ENCODE results near the gene SMAD1. TPM values are rescaled to one million over a fixed set of nuclear protein-coding genes. Genes with fewer than 3 reads are reported as not detected.

Gene SMAD1
- total RNA-seq, 1 donor from 2014 or later = 57.5 TPM

- TF ChIP-seq CTCF (IDR thresholded peaks at IDR 0.05; ENCODE audit: partially characterized antibody, unreplicated experiment) = no peak
- Mint-ChIP-seq H3K9me3 (ENCODE audit: unreplicated experiment) (no peaks in the 10 kb centered on the region), H3K36me3 (ENCODE audit: unreplicated experiment) (no peaks in the 10 kb centered on the region), H3K27ac (ENCODE audit: unreplicated experiment) (no peak overlapping the region), H3K27me3 (ENCODE audit: unreplicated experiment) (no peaks in the 10 kb centered on the region), H3K4me1 (ENCODE audit: low read depth, unreplicated experiment) (peaks cover 6% of the 10 kb centered on the region), H3K4me3 (ENCODE audit: unreplicated experiment) (no peak overlapping the region)
- DNase-seq = no peak
Observed at GRCh38 chr4:145523117-145523516, 41.5 kb downstream of the SMAD1 start.

GRCh38 chr4:145524552-145524951 lies 42.9 kb downstream of the SMAD1 start:
- Mint-ChIP-seq H3K4me3 (ENCODE audit: unreplicated experiment) (no peak overlapping the region), H3K27me3 (ENCODE audit: unreplicated experiment) (no peaks in the 10 kb centered on the region), H3K9me3 (ENCODE audit: unreplicated experiment) (no peaks in the 10 kb centered on the region), H3K36me3 (ENCODE audit: unreplicated experiment) (no peaks in the 10 kb centered on the region), H3K4me1 (ENCODE audit: low read depth, unreplicated experiment) (peaks cover 6% of the 10 kb centered on the region), H3K27ac (ENCODE audit: unreplicated experiment) (peak overlapping the region; percentile 60)
- no peak for DNase-seq
- TF ChIP-seq CTCF (IDR thresholded peaks at IDR 0.05; ENCODE audit: partially characterized antibody, unreplicated experiment) = no peak

- no peak for DNase-seq
- no peak for TF ChIP-seq CTCF (IDR thresholded peaks at IDR 0.05; ENCODE audit: partially characterized antibody, unreplicated experiment)
- H3K9me3 Mint-ChIP-seq (ENCODE audit: unreplicated experiment) = no peaks in the 10 kb centered on the region
- peaks cover 7% of the 10 kb centered on the region for H3K4me1 Mint-ChIP-seq (ENCODE audit: low read depth, unreplicated experiment)
- no peak overlapping the region for H3K27ac Mint-ChIP-seq (ENCODE audit: unreplicated experiment)
- H3K36me3 Mint-ChIP-seq (ENCODE audit: unreplicated experiment) = no peaks in the 10 kb centered on the region
- no peak overlapping the region for H3K4me3 Mint-ChIP-seq (ENCODE audit: unreplicated experiment)
- no peaks in the 10 kb centered on the region for H3K27me3 Mint-ChIP-seq (ENCODE audit: unreplicated experiment)
Observed at GRCh38 chr4:145525291-145525740, 43.7 kb downstream of the SMAD1 start.

GRCh38 chr4:145527773-145528172 lies 46.1 kb downstream of the SMAD1 start:
- Mint-ChIP-seq H3K27me3 (ENCODE audit: unreplicated experiment) (peaks cover 2% of the 10 kb centered on the region), H3K9me3 (ENCODE audit: unreplicated experiment) (no peaks in the 10 kb centered on the region), H3K27ac (ENCODE audit: unreplicated experiment) (no peak overlapping the region), H3K36me3 (ENCODE audit: unreplicated experiment) (no peaks in the 10 kb centered on the region), H3K4me3 (ENCODE audit: unreplicated experiment) (no peak overlapping the region), H3K4me1 (ENCODE audit: low read depth, unreplicated experiment) (peaks cover 26% of the 10 kb centered on the region)
- DNase-seq = no peak
- TF ChIP-seq CTCF (IDR thresholded peaks at IDR 0.05; ENCODE audit: partially characterized antibody, unreplicated experiment) = no peak

GRCh38 chr4:145528601-145529000 lies 46.9 kb downstream of the SMAD1 start:
- H3K4me1 Mint-ChIP-seq (ENCODE audit: low read depth, unreplicated experiment) = peaks cover 28% of the 10 kb centered on the region
- no peaks in the 10 kb centered on the region for H3K9me3 Mint-ChIP-seq (ENCODE audit: unreplicated experiment)
- no peak for DNase-seq
- H3K4me3 Mint-ChIP-seq (ENCODE audit: unreplicated experiment) = no peak overlapping the region
- no peak for TF ChIP-seq CTCF (IDR thresholded peaks at IDR 0.05; ENCODE audit: partially characterized antibody, unreplicated experiment)
- H3K27ac Mint-ChIP-seq (ENCODE audit: unreplicated experiment) = no peak overlapping the region
- no peaks in the 10 kb centered on the region for H3K36me3 Mint-ChIP-seq (ENCODE audit: unreplicated experiment)
- peaks cover 2% of the 10 kb centered on the region for H3K27me3 Mint-ChIP-seq (ENCODE audit: unreplicated experiment)
